Upper lobe of right lung (tissue), 1 donor: ENCODE measurements around the gene ZCCHC17. TPM values are rescaled to one million over a fixed set of nuclear protein-coding genes. Genes with fewer than 3 reads are reported as not detected.
A peak's percentile ranks its signal among the peaks of the same experiment; 100 is the strongest.

Experiments used
- ATAC-seq: fragments of 200-7000 bp; cut with Tn5 transposase; one replicate; pipeline ENCODE4 v1.9.1; 2020; ENCODE audit warnings: mild to moderate bottlenecking, moderate library complexity
- DNase-seq: peaks from one replicate; pipeline ENCODE4 v3.0.0-alpha.2; 2020
- H3K27ac ChIP-seq: fragments of 200-600 bp; one replicate; pipeline ENCODE4 v1.8.0; 2022
- H3K27me3 ChIP-seq: fragments of 200-600 bp; one replicate; pipeline ENCODE4 v1.8.0; 2022; ENCODE audit warnings: mild to moderate bottlenecking
- H3K36me3 ChIP-seq: fragments of 200-600 bp; one replicate; pipeline ENCODE4 v1.8.0; 2022
- H3K4me1 ChIP-seq: fragments of 200-600 bp; one replicate; pipeline ENCODE4 v1.8.0; 2022
- H3K4me3 ChIP-seq: fragments of 200-600 bp; one replicate; pipeline ENCODE4 v1.8.0; 2022; ENCODE audit warnings: mild to moderate bottlenecking
- H3K9me3 ChIP-seq: fragments of 200-600 bp; one replicate; pipeline ENCODE4 v1.8.0; 2022
- intact Hi-C: fragments of 100-400 bp; cut with DNase I; formaldehyde crosslinking; loops from one replicate; pipeline ENCODE4 v1.11.0; 2022
- total RNA-seq: library from RNA; stranded (reverse); fragmentation: NEBNext Ultra II Directional; extraction: Animal tissue kit (Norgen Biotek cat#: 25700); gene quantifications from one replicate; pipeline ENCODE4 v1.2.1, GENCODE V29; 2021
- TF ChIP-seq, protein P1 (sequence below): fragments of 200-600 bp; IDR thresholded peaks from one replicate; pipeline ENCODE4 v1.8.0; 2022; ENCODE audit warnings: antibody characterized with exemption
- donor health status: DM: no; HTN: yes; CAD: no; lungs with severe emphysema.

Gene ZCCHC17
- total RNA-seq, 1 donor from 2014 or later = 16.0 TPM

DNA sequence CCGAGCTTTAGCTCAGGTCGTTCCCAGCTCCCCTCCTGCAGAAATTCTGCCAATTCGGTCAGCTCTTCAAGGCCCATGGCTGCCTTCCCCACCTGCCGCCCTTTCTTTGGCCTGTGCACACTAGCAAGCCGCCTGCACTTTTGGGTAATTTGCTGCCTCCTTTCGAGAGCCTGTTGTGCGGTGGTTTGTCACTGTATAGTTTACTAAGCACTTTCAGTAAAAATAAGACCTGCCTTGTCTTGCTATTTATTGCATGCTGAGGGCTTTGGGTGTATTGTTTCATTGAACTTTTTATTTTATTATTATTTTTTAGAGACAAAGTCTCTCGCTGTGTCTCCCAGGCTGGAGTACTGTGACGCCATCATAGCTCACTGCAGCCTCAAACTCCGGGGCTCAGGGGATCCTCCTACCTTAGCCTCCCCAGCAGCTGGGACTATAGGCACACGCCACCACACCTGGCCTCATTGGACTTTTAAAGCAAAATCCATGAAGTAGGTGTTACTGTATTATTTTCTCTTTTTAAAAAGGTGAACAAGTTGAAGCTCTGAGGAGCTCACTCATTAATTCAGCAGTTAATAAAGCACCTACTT lies 77.2 kb downstream of the ZCCHC17 start:
- peaks cover 14% of the 10 kb centered on the region for H3K4me1 ChIP-seq
- TF ChIP-seq, protein P1, sequence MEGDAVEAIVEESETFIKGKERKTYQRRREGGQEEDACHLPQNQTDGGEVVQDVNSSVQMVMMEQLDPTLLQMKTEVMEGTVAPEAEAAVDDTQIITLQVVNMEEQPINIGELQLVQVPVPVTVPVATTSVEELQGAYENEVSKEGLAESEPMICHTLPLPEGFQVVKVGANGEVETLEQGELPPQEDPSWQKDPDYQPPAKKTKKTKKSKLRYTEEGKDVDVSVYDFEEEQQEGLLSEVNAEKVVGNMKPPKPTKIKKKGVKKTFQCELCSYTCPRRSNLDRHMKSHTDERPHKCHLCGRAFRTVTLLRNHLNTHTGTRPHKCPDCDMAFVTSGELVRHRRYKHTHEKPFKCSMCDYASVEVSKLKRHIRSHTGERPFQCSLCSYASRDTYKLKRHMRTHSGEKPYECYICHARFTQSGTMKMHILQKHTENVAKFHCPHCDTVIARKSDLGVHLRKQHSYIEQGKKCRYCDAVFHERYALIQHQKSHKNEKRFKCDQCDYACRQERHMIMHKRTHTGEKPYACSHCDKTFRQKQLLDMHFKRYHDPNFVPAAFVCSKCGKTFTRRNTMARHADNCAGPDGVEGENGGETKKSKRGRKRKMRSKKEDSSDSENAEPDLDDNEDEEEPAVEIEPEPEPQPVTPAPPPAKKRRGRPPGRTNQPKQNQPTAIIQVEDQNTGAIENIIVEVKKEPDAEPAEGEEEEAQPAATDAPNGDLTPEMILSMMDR = no peak
- ATAC-seq (no peak), DNase-seq (no peak)
- H3K27me3 ChIP-seq = no peaks in the 10 kb centered on the region
- peak overlapping the region; percentile 77 for H3K27ac ChIP-seq
- peak overlapping the region; percentile 52 for H3K4me3 ChIP-seq
- H3K9me3 ChIP-seq = no peaks in the 10 kb centered on the region
- intact Hi-C loops = no loop called here
- no peaks in the 10 kb centered on the region for H3K36me3 ChIP-seq

DNA sequence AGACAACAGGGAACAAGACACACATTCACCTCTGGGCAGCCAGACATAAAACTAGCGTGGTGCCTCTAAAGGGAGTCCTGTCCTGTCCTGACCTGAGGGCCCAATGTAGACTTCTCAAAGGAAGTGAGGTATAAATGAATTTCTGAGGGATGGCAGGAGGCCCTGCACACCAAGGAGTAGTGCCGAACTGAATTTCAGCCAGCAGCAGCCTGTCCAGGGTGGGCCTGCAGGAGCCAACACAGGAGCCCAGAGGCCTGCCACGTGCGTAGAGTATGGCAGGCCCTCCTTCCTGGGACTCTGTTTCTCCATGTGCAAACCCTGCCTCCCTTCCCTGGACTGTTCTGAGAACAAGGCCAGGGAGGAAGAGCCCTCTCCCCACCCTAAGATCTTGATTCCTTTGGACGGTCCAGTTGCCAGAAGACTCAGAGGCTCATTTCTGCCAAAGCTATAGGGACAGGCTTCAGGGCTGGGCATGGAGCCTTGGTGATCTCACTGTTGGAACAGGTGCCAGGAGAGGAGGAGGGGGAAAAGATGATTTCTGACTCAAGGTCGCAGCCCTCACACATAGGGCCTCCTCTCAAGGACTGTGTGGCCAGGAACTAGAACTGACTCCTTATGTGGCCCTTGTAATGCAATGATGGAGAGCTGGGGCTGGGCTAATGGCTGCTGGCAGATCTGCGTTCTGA lies 77.8 kb downstream of the ZCCHC17 start:
- H3K27ac ChIP-seq = no peak overlapping the region
- no peaks in the 10 kb centered on the region for H3K36me3 ChIP-seq
- H3K4me1 ChIP-seq = peaks cover 14% of the 10 kb centered on the region
- H3K4me3 ChIP-seq = no peak overlapping the region
- intact Hi-C loops = no loop called here
- H3K9me3 ChIP-seq = no peaks in the 10 kb centered on the region
- no peaks in the 10 kb centered on the region for H3K27me3 ChIP-seq
- ATAC-seq (peak; percentile 6), DNase-seq (peak; percentile 56)
- TF ChIP-seq, protein P1 = no peak

DNA sequence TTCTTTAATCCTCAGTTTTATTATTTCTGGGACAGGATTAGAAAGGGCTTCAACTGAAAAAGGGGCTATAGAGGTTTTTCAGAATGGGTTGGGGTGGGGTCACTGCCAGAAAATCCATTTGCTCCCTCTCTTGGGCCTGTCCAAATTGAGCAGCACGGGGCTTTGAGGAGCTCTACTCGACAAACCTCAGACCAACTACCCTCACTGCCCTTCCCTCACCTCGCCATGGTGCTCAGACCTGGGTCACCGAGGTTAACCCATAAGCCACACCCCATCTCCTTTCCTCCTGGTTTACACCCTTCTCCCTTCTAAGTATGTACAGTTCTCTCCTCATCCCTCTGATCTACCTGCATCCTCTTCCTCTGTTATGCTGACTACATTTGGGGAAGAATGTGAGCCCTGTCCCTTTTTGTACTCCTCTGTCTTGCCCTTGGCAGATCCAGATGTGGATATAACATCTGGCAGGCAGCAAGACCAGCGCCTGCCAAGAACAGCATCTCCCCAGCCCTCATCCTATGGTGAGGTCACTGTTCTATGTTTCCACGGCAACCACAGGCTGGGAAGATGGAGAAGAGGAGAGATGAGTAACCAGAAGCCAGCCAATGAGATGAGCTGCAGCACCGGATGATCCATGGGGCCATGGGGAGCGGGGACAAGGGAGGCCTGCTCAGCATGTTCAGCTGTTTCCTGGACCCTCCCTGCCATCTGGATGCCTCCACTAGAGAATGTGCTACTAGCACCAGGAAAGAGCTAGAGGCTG lies 79.7 kb downstream of the ZCCHC17 start:
- no peak overlapping the region for H3K4me3 ChIP-seq
- ATAC-seq (no peak), DNase-seq (peak; percentile 29)
- intact Hi-C loops = no loop called here
- no peaks in the 10 kb centered on the region for H3K9me3 ChIP-seq
- H3K27ac ChIP-seq = no peak overlapping the region
- peaks cover 14% of the 10 kb centered on the region for H3K4me1 ChIP-seq
- H3K36me3 ChIP-seq = no peaks in the 10 kb centered on the region
- TF ChIP-seq, protein P1 = no peak
- no peaks in the 10 kb centered on the region for H3K27me3 ChIP-seq

DNA sequence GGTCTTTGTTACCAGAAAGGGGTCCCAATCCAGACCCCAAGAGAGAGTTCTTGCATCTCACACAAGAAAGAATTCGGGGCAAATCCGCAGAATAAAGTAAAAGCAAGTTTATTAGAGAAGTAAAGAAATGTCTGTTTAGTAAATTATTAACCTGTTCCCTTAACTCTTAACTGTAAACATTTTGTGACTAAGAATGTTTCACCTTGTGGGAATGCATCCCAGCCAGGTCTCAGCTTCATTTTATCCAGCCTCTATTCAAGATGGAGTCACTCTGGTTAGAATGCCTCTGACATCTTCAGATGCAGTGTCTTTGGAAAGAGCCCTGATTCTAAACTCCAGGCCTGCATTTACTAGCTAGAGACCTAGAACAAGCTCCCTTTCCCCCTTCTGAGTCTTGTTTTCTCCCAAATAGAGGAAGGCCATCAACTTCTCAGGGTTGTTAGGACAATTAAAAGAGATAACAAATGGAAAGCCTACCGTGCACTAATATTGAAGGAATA lies 80.6 kb downstream of the ZCCHC17 start:
- TF ChIP-seq, protein P1 = no peak
- H3K4me1 ChIP-seq = peaks cover 14% of the 10 kb centered on the region

DNA sequence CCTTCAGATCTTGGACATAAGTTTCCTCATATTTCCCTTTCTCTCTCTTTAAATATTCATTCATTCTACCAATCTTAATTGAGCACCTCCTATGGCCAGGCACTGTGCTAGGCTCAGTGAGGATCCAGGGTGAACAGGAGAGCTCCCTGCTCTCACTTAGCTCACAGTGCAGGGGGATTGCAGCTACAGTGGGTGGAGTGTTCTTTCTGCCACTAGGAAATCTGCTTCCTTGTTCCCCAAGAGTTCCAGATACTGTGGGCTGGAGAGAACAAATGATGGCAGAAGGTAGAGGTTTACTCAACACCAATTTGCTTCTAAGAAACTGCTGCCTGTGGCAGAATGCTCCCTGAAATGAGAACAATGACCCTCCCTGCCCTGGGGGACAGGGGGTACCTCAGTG lies 81.2 kb downstream of the ZCCHC17 start:
- Histone ChIP-seq H3K27me3 (peaks cover 9% of the 10 kb centered on the region), H3K4me3 (no peak overlapping the region), H3K9me3 (no peaks in the 10 kb centered on the region), H3K27ac (no peak overlapping the region), H3K4me1 (peaks cover 9% of the 10 kb centered on the region), H3K36me3 (no peaks in the 10 kb centered on the region)
- intact Hi-C loops = no loop called here
- TF ChIP-seq, protein P1 = no peak
- DNase-seq = peak; percentile 37
- peak; percentile 19 for ATAC-seq

More for the DNA sequence above, 80.6 kb downstream of the ZCCHC17 start:
- intact Hi-C loops = no loop called here
- H3K36me3 ChIP-seq = no peaks in the 10 kb centered on the region
- no peak overlapping the region for H3K4me3 ChIP-seq
- ATAC-seq (no peak), DNase-seq (no peak)
- H3K27me3 ChIP-seq = peaks cover 5% of the 10 kb centered on the region
- no peaks in the 10 kb centered on the region for H3K9me3 ChIP-seq
- H3K27ac ChIP-seq = no peak overlapping the region
